Superior temporal gyrus (tissue), 1 donor: Measurements from ENCODE around the gene TTLL10.
"Not testable (repeated sequence)": the region's sequence is repeated elsewhere in the genome, so short reads cannot be mapped to it uniquely, and the experiment has no call there.

Experiments used
- DNase-seq: peaks from one replicate; pipeline ENCODE4 v3.0.0-alpha.2; 2016; ENCODE audit errors: extremely low spot score

TTLL10 gene

GRCh38 chr1:1189111-1189510 is 15.4 kb downstream of the TTLL10 start:
- no peak for DNase-seq

GRCh38 chr1:1191734-1192133 is 18.1 kb downstream of the TTLL10 start:
- DNase-seq: no peak

- no peak for DNase-seq
Measured at GRCh38 chr1:1194723-1195122, 21.0 kb downstream of the TTLL10 start.

GRCh38 chr1:1195726-1196125 is 22.0 kb downstream of the TTLL10 start:
- DNase-seq: not testable (repeated sequence)

- DNase-seq: no peak
Measured at GRCh38 chr1:1196431-1197187, 22.9 kb downstream of the TTLL10 start.

GRCh38 chr1:1197188-1197500 is 23.5 kb downstream of the TTLL10 start:
- no peak for DNase-seq

GRCh38 chr1:1197551-1198422 is 24.1 kb downstream of the TTLL10 start:
- DNase-seq: no peak

- DNase-seq: no peak
Measured at GRCh38 chr1:1198423-1199140, 24.9 kb downstream of the TTLL10 start.

- no peak for DNase-seq
Measured at GRCh38 chr1:1199141-1199960, 25.7 kb downstream of the TTLL10 start.

GRCh38 chr1:1199961-1200875 is 26.5 kb downstream of the TTLL10 start:
- DNase-seq: no peak

GRCh38 chr1:1200876-1201810 is 27.5 kb downstream of the TTLL10 start:
- DNase-seq: no peak

- no peak for DNase-seq
Measured at GRCh38 chr1:1202831-1203560, 29.3 kb downstream of the TTLL10 start.

- no peak for DNase-seq
Measured at GRCh38 chr1:1203561-1204424, 30.1 kb downstream of the TTLL10 start.

- no peak for DNase-seq
Measured at GRCh38 chr1:1204425-1204920, 30.8 kb downstream of the TTLL10 start.

GRCh38 chr1:1204998-1205768 is 31.5 kb downstream of the TTLL10 start:
- no peak for DNase-seq

- no peak for DNase-seq
Measured at GRCh38 chr1:1205769-1206375, 32.2 kb downstream of the TTLL10 start.
